Measurements from ENCODE around the gene TMOD2.

GRCh38 chr15:51736751-51737521 is 14.5 kb upstream of the TMOD2 start:
- no peak for TF ChIP-seq CEBPB (IDR thresholded peaks at IDR 0.05; ENCODE audit: low read depth)
- no peak for TF ChIP-seq CTCF (IDR thresholded peaks at IDR 0.05 in 2 of 3, conservative IDR thresholded peaks at IDR 0.05 in 1 of 3; ENCODE audit: borderline replicate concordance in 1 of 3, insufficient read depth in 1 of 3, low read depth in 2 of 3, low read length in 2 of 3)
- peak; percentile 18 for TF ChIP-seq POLR2A (IDR thresholded peaks at IDR 0.05; ENCODE audit: borderline replicate concordance, extremely low read depth, insufficient read depth, insufficient read length)
- TF ChIP-seq SP1 (IDR thresholded peaks at IDR 0.05; ENCODE audit: low read depth) = no peak
- TF ChIP-seq JUND (IDR thresholded peaks at IDR 0.05) = no peak
- TF ChIP-seq EZH2 (IDR thresholded peaks at IDR 0.05) = no peak
- no peak for TF ChIP-seq ATF3 (IDR thresholded peaks at IDR 0.05)
